Amniotic stem cell (primary cell): ENCODE data around the gene LAMC2.

Experiments
- DNase-seq: peaks from one replicate; lab custom pipeline; 2025; lab: John Stamatoyannopoulos, UW

LAMC2 gene

DNA sequence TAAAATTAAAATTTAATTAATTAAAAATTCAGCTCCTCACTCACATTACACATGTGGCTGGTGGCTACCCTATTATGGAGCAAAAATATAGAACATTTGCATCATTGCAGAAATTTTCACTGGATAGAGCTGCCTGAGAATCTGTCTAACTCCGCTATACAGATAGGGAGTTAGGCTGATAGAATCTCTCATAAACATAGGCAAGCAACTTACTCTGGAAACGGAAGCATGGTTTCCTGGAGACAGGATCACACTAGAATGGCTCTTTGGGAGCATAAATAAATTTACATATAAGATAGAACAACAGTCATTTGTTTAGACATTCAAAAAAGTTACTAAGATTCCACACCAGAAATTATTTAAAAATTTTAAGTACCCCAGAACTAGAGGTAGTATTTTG, 12.2 kb upstream of the LAMC2 start:
- no peak for DNase-seq

DNA sequence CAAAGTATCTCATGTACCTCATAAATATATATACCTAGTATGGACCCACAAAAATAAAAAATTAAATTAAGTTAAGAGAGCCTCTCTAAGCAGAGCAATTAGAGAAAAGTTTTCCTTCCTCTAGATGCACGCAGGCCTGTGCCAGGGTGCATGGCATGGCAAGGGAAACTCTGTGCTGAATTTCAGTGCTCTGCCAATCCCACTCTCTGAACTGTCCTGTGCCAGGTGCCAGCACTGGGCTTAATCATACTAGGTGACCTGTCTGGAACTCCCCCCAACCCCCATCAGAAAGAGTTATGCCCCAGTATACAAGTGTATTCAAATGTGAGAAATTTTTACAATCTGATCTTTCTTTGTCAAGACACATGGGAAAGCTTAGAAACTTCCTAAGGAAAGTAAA, 10.4 kb upstream of the LAMC2 start:
- no peak for DNase-seq

DNA sequence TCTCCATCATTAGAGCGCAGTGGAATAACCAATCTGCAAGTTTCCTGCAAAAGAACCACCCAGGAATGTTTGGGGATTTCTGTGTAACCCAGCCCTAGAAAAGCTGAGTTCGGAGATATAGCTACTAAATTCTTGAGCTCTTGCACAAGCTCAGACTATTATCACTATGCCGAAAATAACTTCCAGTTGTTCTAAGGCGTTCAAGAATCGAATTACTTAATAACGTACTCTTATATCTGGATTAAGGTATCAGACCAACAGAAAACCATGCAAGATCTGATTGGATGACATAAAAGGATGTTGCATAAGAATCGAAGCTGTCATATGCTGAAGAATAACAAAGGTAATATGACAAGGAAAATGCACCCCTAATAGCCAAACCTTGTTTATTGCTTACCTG, 7.5 kb upstream of the LAMC2 start:
- DNase-seq, result no peak

- DNase-seq, result no peak
Observed at GRCh38 chr1:183179033-183179432, 7.0 kb upstream of the LAMC2 start.

DNA sequence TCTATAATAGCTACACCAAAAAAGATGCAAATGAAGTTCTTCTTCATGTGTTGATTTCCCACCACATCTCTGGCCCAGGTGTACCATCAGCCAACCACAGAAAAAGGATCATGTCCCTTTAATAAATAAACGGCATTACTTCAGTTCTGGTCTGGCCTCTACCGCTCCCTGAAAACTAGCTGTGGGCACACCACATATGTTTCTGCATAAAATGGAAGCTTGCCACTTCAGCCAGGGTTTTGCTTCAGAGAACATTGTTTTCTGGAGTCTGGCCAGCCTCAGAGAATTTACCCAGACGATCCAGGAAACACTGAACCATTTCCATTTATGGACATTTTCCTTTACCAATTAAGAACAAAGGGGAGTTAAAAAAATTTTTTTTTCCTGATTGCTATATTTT, 5.8 kb upstream of the LAMC2 start:
- DNase-seq, result peak; percentile 48

GRCh38 chr1:183180634-183181056, 5.4 kb upstream of the LAMC2 start:
- DNase-seq, result peak; percentile 57

- no peak for DNase-seq
Observed at GRCh38 chr1:183186841-183187240, 777 bp downstream of the LAMC2 start.

- DNase-seq, result no peak
Observed at GRCh38 chr1:183188240-183188639, 2.2 kb downstream of the LAMC2 start.

DNA sequence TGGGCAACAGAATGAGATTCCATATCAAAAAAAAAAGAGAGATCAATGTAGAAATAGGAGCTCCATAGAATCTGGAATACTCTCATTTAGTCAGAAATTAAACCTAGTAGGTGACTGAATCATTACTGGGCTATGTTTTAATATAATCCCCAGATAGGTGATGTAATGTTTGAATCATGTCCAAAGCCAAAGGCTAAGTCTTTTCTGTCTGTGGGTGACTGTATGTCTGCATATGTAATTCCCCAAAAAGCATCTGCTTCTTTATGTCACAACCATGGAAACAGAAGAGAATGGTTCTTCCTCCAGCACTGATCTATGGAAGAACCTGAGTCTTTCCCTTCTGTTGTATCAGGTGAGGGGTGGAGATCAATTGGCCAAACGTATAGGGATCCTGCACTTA, 5.8 kb downstream of the LAMC2 start:
- peak; percentile 74 for DNase-seq

GRCh38 chr1:183193963-183194525, 8.0 kb downstream of the LAMC2 start:
- no peak for DNase-seq

GRCh38 chr1:183194527-183195141, 8.6 kb downstream of the LAMC2 start:
- DNase-seq, result no peak

DNA sequence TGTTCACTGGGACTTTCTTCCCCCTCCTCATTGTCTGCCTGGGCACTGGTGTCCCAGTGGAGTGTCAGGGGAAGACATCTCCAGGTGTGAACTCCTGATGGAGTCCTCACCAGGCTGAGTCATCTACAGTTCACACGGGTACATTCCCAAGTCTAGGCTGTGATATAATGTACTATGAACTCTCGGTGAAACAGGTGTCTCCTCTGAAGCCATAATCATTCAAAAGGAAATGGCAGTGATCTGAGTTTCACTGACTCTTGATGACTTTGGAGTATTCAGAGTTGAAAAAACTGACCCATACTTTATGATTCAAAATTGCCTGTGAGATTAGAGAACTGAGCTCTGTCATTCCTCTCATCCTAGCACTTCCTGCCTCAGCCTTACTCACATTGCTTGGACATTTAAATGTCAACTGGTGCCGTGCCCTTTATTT, 9.1 kb downstream of the LAMC2 start:
- no peak for DNase-seq

DNA sequence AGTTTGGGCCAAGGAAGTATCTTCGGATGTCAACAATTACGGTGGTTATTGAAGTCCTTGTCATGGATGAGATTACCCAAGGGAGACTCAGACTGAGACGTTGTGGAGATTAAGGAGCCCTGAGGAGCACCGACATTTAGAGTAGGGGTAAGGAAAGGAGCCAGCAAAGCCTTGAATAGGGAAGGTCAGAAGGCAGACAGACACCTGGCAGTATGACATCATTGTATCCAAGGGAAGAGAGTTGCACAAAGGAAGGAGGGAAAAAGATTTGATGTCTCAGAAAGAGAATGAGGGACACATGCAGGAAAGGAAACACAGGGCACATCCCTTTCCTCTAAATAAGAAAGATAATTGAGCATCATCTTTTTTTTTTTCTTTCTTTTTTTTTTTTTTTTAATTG, 11.7 kb downstream of the LAMC2 start:
- no peak for DNase-seq

GRCh38 chr1:183198463-183198862, 12.4 kb downstream of the LAMC2 start:
- peak; percentile 24 for DNase-seq

DNA sequence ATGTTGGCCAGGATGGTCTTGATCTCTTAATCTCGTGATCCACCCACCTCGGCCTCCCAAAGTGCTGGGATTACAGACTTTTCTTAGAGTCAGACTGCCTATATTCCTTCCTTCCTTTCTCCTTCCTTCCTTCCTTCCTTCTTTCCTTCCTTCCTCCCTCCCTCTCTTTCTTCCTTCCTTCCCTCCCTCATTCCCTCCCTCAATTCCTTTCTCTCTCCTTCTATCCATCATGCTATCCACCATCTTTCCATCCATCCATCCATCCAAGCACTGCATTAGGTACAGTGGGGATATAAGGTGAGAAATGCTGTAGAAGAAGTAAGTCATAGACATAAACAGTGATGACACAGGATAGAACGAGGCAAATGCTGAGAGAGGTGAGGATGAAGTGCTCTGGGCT, 13.2 kb downstream of the LAMC2 start:
- no peak for DNase-seq

DNA sequence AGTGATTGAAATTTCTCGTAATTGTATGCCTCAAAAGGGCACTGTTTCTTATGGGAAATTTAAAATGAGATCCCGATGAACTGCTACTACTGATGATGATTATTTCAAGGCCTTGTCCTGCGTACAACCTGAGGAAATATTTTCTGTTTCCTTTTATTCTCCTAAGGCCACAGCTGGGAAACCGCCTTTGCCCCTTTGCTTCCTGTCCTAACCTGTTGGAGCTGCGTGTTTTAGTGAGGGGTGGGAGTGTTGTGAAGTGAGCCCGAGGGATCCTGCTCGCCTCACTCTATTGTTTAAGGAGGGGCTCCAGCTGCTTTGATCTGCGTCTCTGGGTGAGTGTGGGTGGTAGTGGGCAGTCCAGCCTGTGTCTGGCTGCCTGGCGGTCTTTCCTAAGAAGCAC, 14.4 kb downstream of the LAMC2 start:
- no peak for DNase-seq

- no peak for DNase-seq
Observed at GRCh38 chr1:183203094-183203493, 17.0 kb downstream of the LAMC2 start.

DNA sequence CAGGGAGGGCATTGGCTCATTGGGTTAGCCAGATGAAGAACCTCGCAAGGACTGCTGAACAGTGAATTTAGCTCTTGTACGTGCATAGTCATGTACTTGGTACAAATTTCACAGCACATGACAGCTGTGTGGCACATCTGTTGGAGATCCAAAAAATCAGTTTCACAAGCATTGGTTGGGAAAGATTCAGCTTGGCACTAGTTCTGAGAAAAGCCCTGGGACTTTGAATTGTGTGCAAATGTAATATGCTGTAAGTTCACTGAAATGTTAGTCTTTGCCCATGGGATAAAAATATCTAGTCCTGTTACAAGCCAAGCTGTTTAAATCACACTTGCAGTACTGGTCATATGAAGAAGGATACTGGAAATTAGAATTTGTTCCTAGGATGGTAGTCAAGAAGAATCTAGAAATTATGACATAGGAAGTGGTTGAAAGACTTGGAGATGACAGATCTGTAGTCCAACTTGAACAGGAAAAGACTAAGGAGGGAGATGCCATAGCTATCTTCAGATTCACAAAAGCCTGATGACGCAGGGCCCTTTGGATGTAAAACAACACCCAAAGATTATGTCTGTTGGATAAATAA, 19.2 kb downstream of the LAMC2 start:
- no peak for DNase-seq

DNA sequence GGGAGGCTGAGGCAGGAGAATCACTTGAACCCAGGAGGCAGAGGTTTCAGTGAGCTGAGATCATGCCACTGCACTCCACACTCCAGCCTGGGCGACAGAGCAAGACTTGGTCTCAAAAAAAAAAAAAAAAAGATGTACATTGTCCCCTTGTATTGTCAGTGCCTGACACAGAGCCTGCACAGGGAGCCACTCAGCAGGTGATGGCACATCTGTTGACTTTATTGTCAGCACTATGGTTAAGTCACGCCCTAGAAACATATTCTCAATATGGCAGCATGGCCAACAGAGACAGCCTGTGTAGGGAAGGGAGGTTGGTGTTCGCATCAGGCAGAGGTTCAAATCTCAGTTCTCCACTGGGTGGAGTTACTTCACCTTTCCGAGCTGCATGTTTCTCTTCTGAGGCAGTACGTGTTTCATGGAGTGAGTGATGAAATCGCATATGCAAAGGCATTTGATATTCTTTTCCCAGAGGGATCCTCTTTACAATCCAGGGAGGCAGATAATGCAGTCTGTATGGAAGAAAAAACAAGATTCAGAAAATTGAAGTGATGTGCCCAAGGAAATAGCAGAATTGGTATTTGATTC, 20.6 kb downstream of the LAMC2 start:
- DNase-seq, result no peak

DNA sequence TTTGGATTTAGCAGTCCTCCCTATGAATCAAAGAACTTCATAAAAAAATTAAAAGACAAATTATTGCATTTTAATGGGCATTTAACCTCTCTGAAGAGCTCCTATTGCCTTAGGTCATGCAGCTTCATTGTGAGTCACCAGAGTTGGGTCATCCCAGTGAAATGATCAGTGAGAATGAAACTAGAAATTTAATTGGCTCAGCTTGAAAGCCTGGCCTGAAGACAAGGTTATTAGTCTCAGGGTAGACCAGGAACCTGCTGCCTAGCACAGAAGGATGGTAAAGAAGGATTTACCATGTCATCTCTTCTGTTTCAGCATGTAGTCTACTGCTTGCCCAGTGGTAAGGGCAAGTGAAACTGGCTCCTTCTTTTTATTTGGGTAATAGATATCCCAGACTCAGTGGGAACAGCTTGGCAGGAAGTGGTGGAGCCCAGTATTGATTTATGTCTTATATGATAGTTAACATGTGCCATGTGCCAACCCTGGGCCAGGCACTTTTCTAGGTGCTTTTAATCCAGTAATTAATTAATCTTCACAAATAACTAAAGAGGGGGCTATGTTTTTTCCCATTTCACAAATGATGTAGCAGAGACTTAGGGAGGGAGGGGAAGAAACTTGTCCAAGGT, 23.6 kb downstream of the LAMC2 start:
- peak; percentile 34 for DNase-seq

- no peak for DNase-seq
Observed at GRCh38 chr1:183210681-183211080, 24.6 kb downstream of the LAMC2 start.

GRCh38 chr1:183212870-183213269, 26.8 kb downstream of the LAMC2 start:
- DNase-seq, result no peak
